ENCODE results near the gene PIK3R3.

DNA sequence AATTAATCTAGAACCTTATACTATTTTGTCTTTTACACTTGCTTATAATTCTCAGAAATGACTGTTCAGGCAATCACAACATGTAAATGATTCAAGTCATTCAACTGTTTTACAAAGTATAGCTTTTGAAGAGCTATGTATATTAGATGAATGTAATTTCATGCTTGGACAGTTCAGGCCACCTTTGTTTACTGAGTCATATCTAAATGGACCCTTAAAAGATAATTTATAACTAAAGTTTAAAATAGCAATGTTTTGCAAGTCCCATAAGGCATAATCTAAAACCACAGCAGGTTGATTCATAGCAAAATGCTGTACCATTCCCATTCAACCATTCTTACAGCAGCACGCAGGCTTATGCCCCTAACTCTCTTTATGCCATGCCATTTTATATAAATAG is 64.8 kb downstream of the PIK3R3 start:
- no peak for TF ChIP-seq POLR2A (IDR thresholded peaks at IDR 0.05)
- TF ChIP-seq, protein P1, sequence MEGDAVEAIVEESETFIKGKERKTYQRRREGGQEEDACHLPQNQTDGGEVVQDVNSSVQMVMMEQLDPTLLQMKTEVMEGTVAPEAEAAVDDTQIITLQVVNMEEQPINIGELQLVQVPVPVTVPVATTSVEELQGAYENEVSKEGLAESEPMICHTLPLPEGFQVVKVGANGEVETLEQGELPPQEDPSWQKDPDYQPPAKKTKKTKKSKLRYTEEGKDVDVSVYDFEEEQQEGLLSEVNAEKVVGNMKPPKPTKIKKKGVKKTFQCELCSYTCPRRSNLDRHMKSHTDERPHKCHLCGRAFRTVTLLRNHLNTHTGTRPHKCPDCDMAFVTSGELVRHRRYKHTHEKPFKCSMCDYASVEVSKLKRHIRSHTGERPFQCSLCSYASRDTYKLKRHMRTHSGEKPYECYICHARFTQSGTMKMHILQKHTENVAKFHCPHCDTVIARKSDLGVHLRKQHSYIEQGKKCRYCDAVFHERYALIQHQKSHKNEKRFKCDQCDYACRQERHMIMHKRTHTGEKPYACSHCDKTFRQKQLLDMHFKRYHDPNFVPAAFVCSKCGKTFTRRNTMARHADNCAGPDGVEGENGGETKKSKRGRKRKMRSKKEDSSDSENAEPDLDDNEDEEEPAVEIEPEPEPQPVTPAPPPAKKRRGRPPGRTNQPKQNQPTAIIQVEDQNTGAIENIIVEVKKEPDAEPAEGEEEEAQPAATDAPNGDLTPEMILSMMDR (IDR thresholded peaks at IDR 0.05) = no peak
